PC-3 (cell line): ENCODE results near the gene INVS.
A peak's percentile ranks its signal among the peaks of the same experiment; 100 is the strongest.

ENCODE experiments used
- EZH2 ChIP-seq: fragments of 300-600 bp; sonication (generic); IDR thresholded peaks from one replicate; pipeline ENCODE4 v1.6.1; 2017; ENCODE audit warnings: antibody characterized with exemption, mild to moderate bottlenecking, low read length; ENCODE audit not compliant: unreplicated experiment
- EZH2phosphoT487 ChIP-seq: fragments of 300-600 bp; sonication (generic); IDR thresholded peaks from 2 replicates; pipeline ENCODE4 v1.6.1; 2018; ENCODE audit warnings: mild to moderate bottlenecking, antibody characterized with exemption, low read length, borderline replicate concordance
- TF ChIP-seq, protein P1 (sequence below): fragments of 300-600 bp; sonication (generic); conservative IDR thresholded peaks from 2 replicates; pipeline ENCODE4 v1.5.1; 2017; ENCODE audit warnings: antibody characterized with exemption, low read depth, mild to moderate bottlenecking, low read length

- TF ChIP-seq EZH2 (no peak), EZH2phosphoT487 (no peak)
- TF ChIP-seq, protein P1, sequence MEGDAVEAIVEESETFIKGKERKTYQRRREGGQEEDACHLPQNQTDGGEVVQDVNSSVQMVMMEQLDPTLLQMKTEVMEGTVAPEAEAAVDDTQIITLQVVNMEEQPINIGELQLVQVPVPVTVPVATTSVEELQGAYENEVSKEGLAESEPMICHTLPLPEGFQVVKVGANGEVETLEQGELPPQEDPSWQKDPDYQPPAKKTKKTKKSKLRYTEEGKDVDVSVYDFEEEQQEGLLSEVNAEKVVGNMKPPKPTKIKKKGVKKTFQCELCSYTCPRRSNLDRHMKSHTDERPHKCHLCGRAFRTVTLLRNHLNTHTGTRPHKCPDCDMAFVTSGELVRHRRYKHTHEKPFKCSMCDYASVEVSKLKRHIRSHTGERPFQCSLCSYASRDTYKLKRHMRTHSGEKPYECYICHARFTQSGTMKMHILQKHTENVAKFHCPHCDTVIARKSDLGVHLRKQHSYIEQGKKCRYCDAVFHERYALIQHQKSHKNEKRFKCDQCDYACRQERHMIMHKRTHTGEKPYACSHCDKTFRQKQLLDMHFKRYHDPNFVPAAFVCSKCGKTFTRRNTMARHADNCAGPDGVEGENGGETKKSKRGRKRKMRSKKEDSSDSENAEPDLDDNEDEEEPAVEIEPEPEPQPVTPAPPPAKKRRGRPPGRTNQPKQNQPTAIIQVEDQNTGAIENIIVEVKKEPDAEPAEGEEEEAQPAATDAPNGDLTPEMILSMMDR, result peak; percentile 72
These were observed 224.0 kb downstream of the INVS start for GRCh38 chr9:100322954-100323536.
